Activated CD8-positive, alpha-beta memory T cell treated with anti-CD3 and anti-CD28 coated beads for 24 hours (primary cell): ENCODE results near the gene PTX3.

Experiments
- DNase-seq: peaks from one replicate; pipeline ENCODE4 v3.0.0-alpha.2; 2020

Gene PTX3

GRCh38 chr3:157436583-157437291 lies at the start of gene PTX3:
Gene PTX3, plus strand, starts transcription at chr3:157436850. Its CDS starts 84 bp downstream, at chr3:157436934.
- DNase-seq = no peak

- DNase-seq = no peak
Measured at GRCh38 chr3:157387708-157388435, 48.8 kb upstream of the PTX3 start.

GRCh38 chr3:157388976-157389375 lies 47.7 kb upstream of the PTX3 start:
- DNase-seq = no peak

GRCh38 chr3:157390713-157391515 lies 45.7 kb upstream of the PTX3 start:
- DNase-seq = no peak

GRCh38 chr3:157392104-157392503 lies 44.5 kb upstream of the PTX3 start:
- no peak for DNase-seq

- no peak for DNase-seq
Measured at GRCh38 chr3:157393113-157393512, 43.5 kb upstream of the PTX3 start.

- DNase-seq = no peak
Measured at GRCh38 chr3:157394411-157394810, 42.2 kb upstream of the PTX3 start.

GRCh38 chr3:157398598-157398997 lies 38.1 kb upstream of the PTX3 start:
- no peak for DNase-seq

- no peak for DNase-seq
Measured at GRCh38 chr3:157404381-157404780, 32.3 kb upstream of the PTX3 start.

GRCh38 chr3:157405457-157405856 lies 31.2 kb upstream of the PTX3 start:
- no peak for DNase-seq

- DNase-seq = no peak
Measured at GRCh38 chr3:157406394-157406793, 30.3 kb upstream of the PTX3 start.

- DNase-seq = no peak
Measured at GRCh38 chr3:157407769-157408168, 28.9 kb upstream of the PTX3 start.

- DNase-seq = no peak
Measured at GRCh38 chr3:157408499-157409149, 28.0 kb upstream of the PTX3 start.

GRCh38 chr3:157409516-157409915 lies 27.1 kb upstream of the PTX3 start:
- DNase-seq = no peak

- no peak for DNase-seq
Measured at GRCh38 chr3:157410945-157411344, 25.7 kb upstream of the PTX3 start.

- no peak for DNase-seq
Measured at GRCh38 chr3:157412323-157412855, 24.3 kb upstream of the PTX3 start.

- DNase-seq = no peak
Measured at GRCh38 chr3:157414861-157415260, 21.8 kb upstream of the PTX3 start.

GRCh38 chr3:157416347-157417087 lies 20.1 kb upstream of the PTX3 start:
- no peak for DNase-seq

GRCh38 chr3:157417247-157417646 lies 19.4 kb upstream of the PTX3 start:
- no peak for DNase-seq

- DNase-seq = no peak
Measured at GRCh38 chr3:157418104-157418503, 18.5 kb upstream of the PTX3 start.

GRCh38 chr3:157420606-157421130 lies 16.0 kb upstream of the PTX3 start:
- DNase-seq = no peak

- DNase-seq = no peak
Measured at GRCh38 chr3:157423337-157423736, 13.3 kb upstream of the PTX3 start.
